A549 (cell line): Measurements from ENCODE around the gene ZKSCAN5. TPM values are rescaled to one million over a fixed set of nuclear protein-coding genes. Genes with fewer than 3 reads are reported as not detected.

Source experiments
- ATAC-seq, 2 experiments: fragments of 200-7000 bp in 1 of 2; fragments of >200 bp in 1 of 2; cut with Nextera tagmentation in 1 of 2; cut with Tn5 transposase in 1 of 2; 3 replicates each; pipeline versions ENCODE4 v1.8.0 to v1.9.1; 2018 to 2020; ENCODE audit warnings: mild to moderate bottlenecking in 1 of 2, moderate library complexity in 1 of 2
- CTCF ChIA-PET: fragments of 300-600 bp; sonication (Branson Sonifier 250); formaldehyde crosslinking; extraction: SDS; loops from one replicate; lab custom pipeline; 2021; ENCODE audit warnings: antibody characterized with exemption, inconsistent platforms; lab: Yijun Ruan, JAX
- POLR2A ChIA-PET: fragments of 350-600 bp; formaldehyde crosslinking; extraction: SDS; loops from one replicate; lab custom pipeline; 2021; ENCODE audit warnings: antibody characterized with exemption, inconsistent platforms; lab: Yijun Ruan, JAX
- DNase-seq, 2 experiments: peaks; one replicate each; pipeline versions ENCODE4 v3.0.0 to v3.0.0-alpha.2; 2011 to 2016; ENCODE audit warnings: low read depth in 1 of 2, low spot score in 1 of 2
- FAIRE-seq: peaks from 2 replicates; lab custom pipeline; 2011; peaks lifted over from hg19 to GRCh38; lab: Jason Lieb, UNC
- H3K27ac ChIP-seq, 2 experiments: fragments of >200 bp; sonication (Bioruptor Twin); formaldehyde crosslinking; 3 replicates each; pipeline ENCODE4 v1.5.1; 2016 to 2017
- H3K4me1 ChIP-seq: fragments of >200 bp; sonication (Bioruptor Twin); formaldehyde crosslinking; 3 replicates; pipeline ENCODE4 v1.6.1; 2016
- H3K4me2 ChIP-seq: fragments of >200 bp; sonication (Bioruptor Twin); formaldehyde crosslinking; 3 replicates; pipeline ENCODE4 v1.6.1; 2016
- H3K4me3 ChIP-seq: fragments of >200 bp; sonication (Bioruptor Twin); formaldehyde crosslinking; 3 replicates; pipeline ENCODE4 v1.5.1; 2016
- H3K9me3 ChIP-seq: fragments of >200 bp; sonication (Bioruptor Twin); formaldehyde crosslinking; 3 replicates; pipeline ENCODE4 v1.6.1; 2016
- BHLHE40 ChIP-seq: IDR thresholded peaks from 2 replicates; pipeline ENCODE4 v1.6.1; 2012; ENCODE audit warnings: low read depth, low read length, inconsistent platforms
- CEBPB ChIP-seq, 2 experiments: fragments of >200 bp in 1 of 2; sonication (Bioruptor Twin) in 1 of 2; formaldehyde crosslinking in 1 of 2; IDR thresholded peaks; 2 replicates each; pipeline ENCODE4 v1.6.1; 2012 to 2016
- EHMT2 ChIP-seq: fragments of 200-600 bp; sonication (generic); IDR thresholded peaks from 2 replicates; pipeline ENCODE4 v1.6.1; 2016; ENCODE audit warnings: antibody characterized with exemption, low read depth, mild to moderate bottlenecking, moderate library complexity
- EP300 ChIP-seq, 2 experiments: fragments of >200 bp; sonication (Bioruptor Twin); formaldehyde crosslinking; IDR thresholded peaks; 2 replicates in 1 of 2; 3 replicates in 1 of 2; pipeline ENCODE4 v1.6.1; 2016 to 2017
- ESRRA ChIP-seq: fragments of 150-350 bp; IDR thresholded peaks from 2 replicates; pipeline ENCODE4 v1.6.1; 2014; ENCODE audit warnings: mild to moderate bottlenecking, low read length, borderline replicate concordance
- FOSB ChIP-seq: fragments of 250-450 bp; sonication (Bioruptor Pico); IDR thresholded peaks from 2 replicates; pipeline ENCODE4 v1.5.0; 2020; ENCODE audit warnings: mild to moderate bottlenecking, moderate library complexity
- HES2 ChIP-seq: fragments of >200 bp; sonication (Bioruptor Twin); formaldehyde crosslinking; IDR thresholded peaks from 2 replicates; pipeline ENCODE4 v1.6.1; 2016
- HEYL ChIP-seq: fragments of 250-450 bp; sonication (Bioruptor Pico); IDR thresholded peaks from 2 replicates; pipeline ENCODE4 v1.8.0; 2021; ENCODE audit warnings: mild to moderate bottlenecking, moderate library complexity
- HOXB13 ChIP-seq: fragments of 250-450 bp; sonication (Bioruptor Pico); IDR thresholded peaks from 2 replicates; pipeline ENCODE4 v1.5.0; 2020; ENCODE audit warnings: low read depth, mild to moderate bottlenecking, moderate library complexity
- HOXB5 ChIP-seq: fragments of 250-450 bp; sonication (Bioruptor Pico); IDR thresholded peaks from 2 replicates; pipeline ENCODE4 v1.5.0; 2020; ENCODE audit warnings: mild to moderate bottlenecking, moderate library complexity
- JUN ChIP-seq, 2 experiments: fragments of >200 bp; sonication (Bioruptor Twin); formaldehyde crosslinking; IDR thresholded peaks; 2 replicates in 1 of 2; 3 replicates in 1 of 2; pipeline ENCODE4 v1.6.1; 2016 to 2017
- JUNB ChIP-seq: fragments of >200 bp; sonication (Bioruptor Twin); formaldehyde crosslinking; IDR thresholded peaks from 2 replicates; pipeline ENCODE4 v1.6.1; 2016
- MYC ChIP-seq: IDR thresholded peaks from 2 replicates; pipeline ENCODE4 v1.6.1; 2012; ENCODE audit warnings: mild to moderate bottlenecking, inconsistent platforms, low read length, improper control_type of control experiment, borderline replicate concordance
- NPAS2 ChIP-seq: fragments of 250-450 bp; sonication (Bioruptor Pico); IDR thresholded peaks from 2 replicates; pipeline ENCODE4 v1.8.0; 2022; ENCODE audit warnings: mild to moderate bottlenecking, moderate library complexity, borderline replicate concordance
- POLR2AphosphoS2 ChIP-seq: conservative IDR thresholded peaks from 2 replicates; pipeline ENCODE4 v1.6.1; 2012; ENCODE audit warnings: low read length, improper control_type of control experiment, inconsistent platforms
- RARB ChIP-seq: fragments of 250-450 bp; sonication (Bioruptor Pico); IDR thresholded peaks from 2 replicates; pipeline ENCODE4 v1.8.0; 2021; ENCODE audit warnings: mild to moderate bottlenecking, moderate library complexity
- ZFP36 ChIP-seq: fragments of 450-650 bp; IDR thresholded peaks from 2 replicates; pipeline ENCODE4 v1.6.1; 2014; ENCODE audit warnings: borderline replicate concordance; ENCODE audit not compliant: partially characterized antibody
- WGBS: methylation state at CpG from one replicate; pipeline ENCODE4 v1.1.6; 2017; ENCODE audit errors: missing lambda C conversion rate; 5-methylcytosine and 5-hydroxymethylcytosine counted together
- polyA plus RNA-seq, 4 experiments: library from polyadenylated mRNA; depleted of rRNA in 3 of 4; stranded (reverse); fragments of >200 nt; fragmentation: RNase III in 1 of 4; extraction: RNeasy Plus Mini Kit Qiagen cat#74134 plus additional on column Dnase treatment in 1 of 4; gene quantifications; 2 replicates in 3 of 4; 3 replicates in 1 of 4; pipeline ENCODE4 v1.2.3, GENCODE V29; 2011 to 2017
- TF ChIP-seq, protein P1 (sequence below): fragments of >200 bp; sonication (Bioruptor Twin); formaldehyde crosslinking; IDR thresholded peaks from 3 replicates; pipeline ENCODE4 v1.6.1; 2016
- TF ChIP-seq, protein P2 (sequence below): IDR thresholded peaks from 2 replicates; pipeline ENCODE4 v1.6.1; 2012
- TF ChIP-seq, protein P3 (sequence below): fragments of 250-450 bp; sonication (Bioruptor Pico); IDR thresholded peaks from 2 replicates; pipeline ENCODE4 v1.5.0; 2020; ENCODE audit warnings: low read depth, mild to moderate bottlenecking, moderate library complexity
- TF ChIP-seq, protein P4 (sequence below): fragments of >200 bp; sonication (Bioruptor Twin); formaldehyde crosslinking; IDR thresholded peaks from 3 replicates; pipeline ENCODE4 v1.5.1; 2016

ZKSCAN5 gene
- polyA plus RNA-seq, 2 of the 4 experiments (the other 2 are of a cell fraction): 8.2 to 15.7 TPM

- H3K4me1 ChIP-seq: peaks cover 7% of the 10 kb centered on the region; the same call in 2 of the 3 replicates
- 2% methylated on average over 9 of the region's 9 CpGs for WGBS
- TF ChIP-seq BHLHE40 (no peak), MYC (no peak), HES2 (no peak), EP300 (IDR thresholded peaks at IDR 0.05) (no peak), HEYL (CRISPR knock-in tag) (no peak), HOXB13 (CRISPR knock-in tag) (no peak)
- TF ChIP-seq, protein P1, sequence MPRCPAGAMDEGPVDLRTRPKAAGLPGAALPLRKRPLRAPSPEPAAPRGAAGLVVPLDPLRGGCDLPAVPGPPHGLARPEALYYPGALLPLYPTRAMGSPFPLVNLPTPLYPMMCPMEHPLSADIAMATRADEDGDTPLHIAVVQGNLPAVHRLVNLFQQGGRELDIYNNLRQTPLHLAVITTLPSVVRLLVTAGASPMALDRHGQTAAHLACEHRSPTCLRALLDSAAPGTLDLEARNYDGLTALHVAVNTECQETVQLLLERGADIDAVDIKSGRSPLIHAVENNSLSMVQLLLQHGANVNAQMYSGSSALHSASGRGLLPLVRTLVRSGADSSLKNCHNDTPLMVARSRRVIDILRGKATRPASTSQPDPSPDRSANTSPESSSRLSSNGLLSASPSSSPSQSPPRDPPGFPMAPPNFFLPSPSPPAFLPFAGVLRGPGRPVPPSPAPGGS: no peak
- peak overlapping the region; percentile 85 to 98 for H3K27ac ChIP-seq
- POLR2A ChIA-PET: interaction anchor here (0.8 to 1.1 kb wide), 2 partner anchors 19 to 39 kb away, joined by 3 to 5 read pairs; partner anchors contain the start of gene ZKSCAN5
- FAIRE-seq: no peak
- no peak for DNase-seq
- H3K4me2 ChIP-seq: peak overlapping the region; percentile 77
- H3K4me3 ChIP-seq: peak overlapping the region; percentile 71
- no peaks in the 10 kb centered on the region for H3K9me3 ChIP-seq
- CTCF ChIA-PET: interaction anchor here (0.7 to 12.6 kb wide), 3 partner anchors 12 to 151 kb away, joined by 3 to 92 read pairs (median 3); partner anchors contain the start of gene ZSCAN25
- ATAC-seq: peak; percentile 6 to 22; a peak in 3 of 6 replicates
These were observed 39.1 kb upstream of the ZKSCAN5 start for GRCh38 chr7:99465421-99465768.

- TF ChIP-seq CEBPB (IDR thresholded peaks at IDR 0.05) (no peak), MYC (no peak), POLR2AphosphoS2 (no peak), JUNB (no peak), HOXB5 (no peak), EHMT2 (no peak), RARB (no peak), JUN (IDR thresholded peaks at IDR 0.05) (no peak), NPAS2 (CRISPR knock-in tag) (no peak)
- TF ChIP-seq, protein P2, sequence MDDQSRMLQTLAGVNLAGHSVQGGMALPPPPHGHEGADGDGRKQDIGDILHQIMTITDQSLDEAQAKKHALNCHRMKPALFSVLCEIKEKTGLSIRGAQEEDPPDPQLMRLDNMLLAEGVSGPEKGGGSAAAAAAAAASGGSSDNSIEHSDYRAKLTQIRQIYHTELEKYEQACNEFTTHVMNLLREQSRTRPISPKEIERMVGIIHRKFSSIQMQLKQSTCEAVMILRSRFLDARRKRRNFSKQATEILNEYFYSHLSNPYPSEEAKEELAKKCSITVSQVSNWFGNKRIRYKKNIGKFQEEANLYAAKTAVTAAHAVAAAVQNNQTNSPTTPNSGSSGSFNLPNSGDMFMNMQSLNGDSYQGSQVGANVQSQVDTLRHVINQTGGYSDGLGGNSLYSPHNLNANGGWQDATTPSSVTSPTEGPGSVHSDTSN: no peak
- TF ChIP-seq, protein P3, sequence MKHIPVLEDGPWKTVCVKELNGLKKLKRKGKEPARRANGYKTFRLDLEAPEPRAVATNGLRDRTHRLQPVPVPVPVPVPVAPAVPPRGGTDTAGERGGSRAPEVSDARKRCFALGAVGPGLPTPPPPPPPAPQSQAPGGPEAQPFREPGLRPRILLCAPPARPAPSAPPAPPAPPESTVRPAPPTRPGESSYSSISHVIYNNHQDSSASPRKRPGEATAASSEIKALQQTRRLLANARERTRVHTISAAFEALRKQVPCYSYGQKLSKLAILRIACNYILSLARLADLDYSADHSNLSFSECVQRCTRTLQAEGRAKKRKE: no peak
- H3K4me1 ChIP-seq: peaks cover 11% of the 10 kb centered on the region; the same call in 2 of the 3 replicates
- WGBS: 96% methylated on average over 24 of the region's 29 CpGs
- no peak overlapping the region for H3K27ac ChIP-seq
- POLR2A ChIA-PET: no interaction called here
- H3K4me3 ChIP-seq: no peak overlapping the region
- CTCF ChIA-PET: interaction anchor here (1.1 kb wide), 1 partner anchor 112 kb away, joined by 3 read pairs; no protein-coding TSS in a partner anchor
- DNase-seq (no peak), FAIRE-seq (no peak), ATAC-seq (no peak)
- no peak overlapping the region for H3K4me2 ChIP-seq
- no peaks in the 10 kb centered on the region for H3K9me3 ChIP-seq
These were observed 36.0 kb upstream of the ZKSCAN5 start for GRCh38 chr7:99468336-99468918.

DNA sequence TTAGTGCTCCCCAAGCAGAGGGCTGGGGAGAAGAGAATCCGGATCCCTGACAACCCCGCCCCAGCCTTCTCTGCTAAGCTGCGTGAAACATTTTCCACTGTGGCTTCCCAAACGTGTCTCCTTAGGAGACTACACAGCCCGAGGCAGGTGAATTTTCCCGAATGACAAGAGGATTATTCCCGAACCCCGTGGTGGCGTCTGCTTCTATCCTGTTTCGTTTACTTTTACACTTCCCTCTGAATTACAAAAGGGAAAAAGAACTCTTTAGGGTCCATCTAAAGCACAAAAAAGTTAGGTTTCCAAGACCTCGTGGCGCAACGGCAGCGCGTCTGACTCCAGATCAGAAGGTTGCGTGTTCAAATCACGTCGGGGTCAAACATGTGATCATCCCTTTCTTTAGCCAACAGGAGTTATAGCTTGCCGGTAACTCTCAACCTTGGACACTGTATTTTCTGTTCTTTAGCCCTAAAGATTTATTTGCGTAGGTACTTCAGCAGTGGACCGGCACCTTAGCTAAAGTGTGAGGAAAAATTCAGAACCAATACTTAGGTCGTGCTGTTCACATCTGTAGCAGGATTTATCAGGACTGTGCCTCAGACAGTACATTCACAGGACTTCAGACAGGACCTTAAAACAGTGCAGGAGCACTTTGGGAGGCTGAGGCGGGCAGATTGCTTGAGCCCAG is 34.9 kb upstream of the ZKSCAN5 start:
- Histone ChIP-seq H3K4me1 (peaks cover 17% of the 10 kb centered on the region; the same call in 2 of the 3 replicates), H3K27ac (no peak overlapping the region), H3K9me3 (no peaks in the 10 kb centered on the region), H3K4me3 (no peak overlapping the region), H3K4me2 (no peak overlapping the region)
- ChIA-PET CTCF (interaction anchor here (1.1 kb wide), 1 partner anchor 111 kb away, joined by 3 read pairs; no protein-coding TSS in a partner anchor), POLR2A (no interaction called here)
- FAIRE-seq (no peak), DNase-seq (peak in 1 of 2 experiments; percentile 38), ATAC-seq (no peak)
- no peak for TF ChIP-seq ZFP36
- TF ChIP-seq, protein P4, sequence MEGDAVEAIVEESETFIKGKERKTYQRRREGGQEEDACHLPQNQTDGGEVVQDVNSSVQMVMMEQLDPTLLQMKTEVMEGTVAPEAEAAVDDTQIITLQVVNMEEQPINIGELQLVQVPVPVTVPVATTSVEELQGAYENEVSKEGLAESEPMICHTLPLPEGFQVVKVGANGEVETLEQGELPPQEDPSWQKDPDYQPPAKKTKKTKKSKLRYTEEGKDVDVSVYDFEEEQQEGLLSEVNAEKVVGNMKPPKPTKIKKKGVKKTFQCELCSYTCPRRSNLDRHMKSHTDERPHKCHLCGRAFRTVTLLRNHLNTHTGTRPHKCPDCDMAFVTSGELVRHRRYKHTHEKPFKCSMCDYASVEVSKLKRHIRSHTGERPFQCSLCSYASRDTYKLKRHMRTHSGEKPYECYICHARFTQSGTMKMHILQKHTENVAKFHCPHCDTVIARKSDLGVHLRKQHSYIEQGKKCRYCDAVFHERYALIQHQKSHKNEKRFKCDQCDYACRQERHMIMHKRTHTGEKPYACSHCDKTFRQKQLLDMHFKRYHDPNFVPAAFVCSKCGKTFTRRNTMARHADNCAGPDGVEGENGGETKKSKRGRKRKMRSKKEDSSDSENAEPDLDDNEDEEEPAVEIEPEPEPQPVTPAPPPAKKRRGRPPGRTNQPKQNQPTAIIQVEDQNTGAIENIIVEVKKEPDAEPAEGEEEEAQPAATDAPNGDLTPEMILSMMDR: no peak
- no peak for TF ChIP-seq JUN (IDR thresholded peaks at IDR 0.05)
- no peak for TF ChIP-seq ESRRA
- TF ChIP-seq FOSB (CRISPR knock-in tag): no peak
- no peak for TF ChIP-seq HEYL (CRISPR knock-in tag)
- TF ChIP-seq, protein P2: no peak
- TF ChIP-seq CEBPB (IDR thresholded peaks at IDR 0.05): no peak
- TF ChIP-seq MYC: no peak
- WGBS: 55% methylated on average over 23 of the region's 23 CpGs
